Vagina (tissue), 2 donors: ENCODE results near the gene DMBX1.

Experiments used
- CTCF ChIP-seq, 3 experiments: fragments of 450-650 bp in 2 of 3; fragments of 200-600 bp in 1 of 3; sonication (generic) in 1 of 3; IDR thresholded peaks; one replicate each; pipeline ENCODE4 v1.5.1; 2017 to 2019; ENCODE audit warnings: antibody characterized with exemption in 3 of 3, mild to moderate bottlenecking in 2 of 3, moderate library complexity in 2 of 3
- POLR2A ChIP-seq, 2 donors: fragments of 450-650 bp; IDR thresholded peaks; one replicate each; pipeline ENCODE4 v1.6.1; 2017; ENCODE audit warnings: antibody characterized with exemption in 2 of 2, mild to moderate bottlenecking in 2 of 2, moderate library complexity in 2 of 2
- POLR2AphosphoS5 ChIP-seq, 2 donors: sonication (generic); formaldehyde crosslinking; IDR thresholded peaks; one replicate each; pipeline ENCODE4 v1.9.0; 2017; ENCODE audit warnings: antibody characterized with exemption in 2 of 2, mild to moderate bottlenecking in 2 of 2, low read depth in 1 of 2; ENCODE audit not compliant: insufficient read depth in 1 of 2

- TF ChIP-seq POLR2AphosphoS5 (IDR thresholded peaks at IDR 0.05; ENCODE audit: insufficient read depth in 1 of 2, low read depth in 1 of 2) (no peak), CTCF (IDR thresholded peaks at IDR 0.05) (no peak), POLR2A (IDR thresholded peaks at IDR 0.05) (no peak)
Observed at GRCh38 chr1:46487818-46488218, 1.8 kb upstream of the DMBX1 start.
